B cell (primary cell): ENCODE results near the gene VPS13D. TPM values are rescaled to one million over a fixed set of nuclear protein-coding genes. Genes with fewer than 3 reads are reported as not detected.

Experiments
- ATAC-seq: fragments of 200-7000 bp; cut with Tn5 transposase; one replicate; pipeline ENCODE4 v1.10.0; 2021; ENCODE audit warnings: low read depth, mild to moderate bottlenecking, moderate number of reproducible peaks, moderate library complexity
- CTCF ChIA-PET: fragments of 350-600 bp; sonication (Branson Sonifier 250); formaldehyde crosslinking; loops from one replicate; lab custom pipeline; 2021; ENCODE audit warnings: antibody characterized with exemption, inconsistent platforms; lab: Charles Lee
- POLR2A ChIA-PET: fragments of 350-600 bp; sonication (Branson Sonifier 250); formaldehyde crosslinking; loops from one replicate; lab custom pipeline; 2021; ENCODE audit warnings: antibody characterized with exemption; lab: Charles Lee
- DNase-seq: peaks from one replicate; pipeline ENCODE4 v3.0.0; 2013
- H2AFZ ChIP-seq: 2 replicates; pipeline ENCODE4 v1.6.1; 2012; ENCODE audit warnings: mild to moderate bottlenecking, low read depth, low read length; ENCODE audit not compliant: insufficient read depth, poor library complexity, severe bottlenecking
- H3K27ac ChIP-seq, 2 donors: 1 replicate in 1 of 2; 2 replicates in 1 of 2; pipeline ENCODE4 v1.5.1; 2012 to 2013; ENCODE audit warnings: low read length in 2 of 2, mild to moderate bottlenecking in 2 of 2, moderate library complexity in 1 of 2
- H3K27me3 ChIP-seq, 4 experiments: fragments of 200-600 bp in 1 of 4; sonication (generic) in 1 of 4; replicated peaks in 1 of 4; 1 replicate in 2 of 4; 2 replicates in 2 of 4; pipeline versions ENCODE4 v1.6.1 to v1.7.0; 2013 to 2016; ENCODE audit warnings: low read length in 3 of 4, mild to moderate bottlenecking in 2 of 4, mixed read lengths in 1 of 4, moderate library complexity in 1 of 4; ENCODE audit not compliant: insufficient read depth in 4 of 4, control insufficient read depth in 3 of 4; ENCODE audit errors: control extremely low read depth in 1 of 4
- H3K36me3 ChIP-seq, 2 experiments: replicated peaks in 1 of 2; 1 replicate in 1 of 2; 2 replicates in 1 of 2; pipeline versions ENCODE4 v1.6.1 to v1.7.1; 2013; ENCODE audit warnings: low read length in 1 of 2; ENCODE audit not compliant: insufficient read depth in 2 of 2, control insufficient read depth in 1 of 2; ENCODE audit errors: control extremely low read depth in 1 of 2, extremely low read depth in 1 of 2
- H3K4me1 ChIP-seq, 2 donors: fragments of 200-600 bp in 1 of 2; sonication (generic) in 1 of 2; 1 replicate in 1 of 2; 2 replicates in 1 of 2; pipeline versions ENCODE4 v1.5.1 to v1.6.1; 2013 to 2017; ENCODE audit warnings: low read length in 2 of 2; ENCODE audit not compliant: control insufficient read depth in 2 of 2, insufficient read depth in 2 of 2
- H3K4me2 ChIP-seq: replicated peaks from 2 replicates; pipeline ENCODE3; 2012; ENCODE audit warnings: mild to moderate bottlenecking, low read depth, low read length; ENCODE audit not compliant: poor library complexity, severe bottlenecking
- H3K4me3 ChIP-seq, 5 experiments: fragments of 200-600 bp in 1 of 5; sonication (generic) in 1 of 5; 1 replicate in 3 of 5; 2 replicates in 2 of 5; pipeline versions ENCODE4 v1.5.1 to v1.7.0; 2011 to 2016; ENCODE audit warnings: low read length in 4 of 5, mild to moderate bottlenecking in 4 of 5, low read depth in 2 of 5, control low read depth in 1 of 5, moderate library complexity in 1 of 5; ENCODE audit not compliant: insufficient read depth in 1 of 5; ENCODE audit errors: control extremely low read depth in 1 of 5, extremely low read depth in 1 of 5
- H3K79me2 ChIP-seq: fragments of 200-600 bp; sonication (generic); one replicate; pipeline ENCODE4 v1.6.0; 2016; ENCODE audit warnings: low read length; ENCODE audit not compliant: control insufficient read depth, insufficient read depth
- H3K9ac ChIP-seq: fragments of 200-600 bp; sonication (generic); 2 replicates; pipeline ENCODE4 v1.6.1; 2017; ENCODE audit warnings: mild to moderate bottlenecking, low read length, moderate library complexity
- H3K9me3 ChIP-seq, 3 donors: one replicate each; pipeline versions ENCODE4 v1.6.1 to v1.7.1; 2013; ENCODE audit warnings: low read length in 2 of 3; ENCODE audit not compliant: control insufficient read depth in 2 of 3, insufficient read depth in 1 of 3; ENCODE audit errors: control extremely low read depth in 1 of 3
- H4K20me1 ChIP-seq: 2 replicates; pipeline ENCODE4 v1.6.0; 2012; ENCODE audit warnings: mild to moderate bottlenecking, low read length; ENCODE audit not compliant: insufficient read depth, control insufficient read depth, poor library complexity, severe bottlenecking
- H3K27ac Mint-ChIP-seq: one replicate; pipeline ENCODE4 v1.8.0; 2021; ENCODE audit warnings: mixed read lengths
- H3K27me3 Mint-ChIP-seq: one replicate; pipeline ENCODE4 v1.8.0; 2021; ENCODE audit warnings: mixed read lengths
- H3K4me1 Mint-ChIP-seq: one replicate; pipeline ENCODE4 v1.8.0; 2021; ENCODE audit warnings: mixed read lengths
- H3K4me3 Mint-ChIP-seq: one replicate; pipeline ENCODE4 v1.8.0; 2021; ENCODE audit warnings: mixed read lengths
- H3K9me3 Mint-ChIP-seq: one replicate; pipeline ENCODE4 v1.8.0; 2022; ENCODE audit warnings: mixed read lengths; ENCODE audit not compliant: insufficient read depth
- EZH2 ChIP-seq: IDR thresholded peaks from 2 replicates; pipeline ENCODE4 v1.6.1; 2012; ENCODE audit warnings: borderline replicate concordance, low read depth, mild to moderate bottlenecking, moderate library complexity, low read length; ENCODE audit not compliant: insufficient read depth, poor library complexity, severe bottlenecking
- WGBS: methylation state at CpG from one replicate; pipeline ENCODE4 v1.1.5; 2013; ENCODE audit warnings: missing lambda C conversion rate; ENCODE audit not compliant: insufficient coverage; 5-methylcytosine and 5-hydroxymethylcytosine counted together
- intact Hi-C: fragments of 100-400 bp; cut with micrococcal nuclease; formaldehyde crosslinking; loops from one replicate; pipeline ENCODE4 v1.10.0; 2022
- polyA plus RNA-seq: library from polyadenylated mRNA; depleted of rRNA; stranded (reverse); fragments of >200 nt; gene quantifications from 2 replicates; pipeline ENCODE4 v1.2.3, GENCODE V29; 2012
- total RNA-seq, 2 donors: library from RNA; stranded (reverse); fragments of 120-200 nt in 1 of 2; gene quantifications; 1 replicate in 1 of 2; 2 replicates in 1 of 2; pipeline versions ENCODE4 v1.2.3 to v1.2.4, GENCODE V29; 2013 to 2022
- TF ChIP-seq, protein P1 (sequence below): fragments of 200-600 bp; IDR thresholded peaks from one replicate; pipeline ENCODE4 v1.8.0; 2022; ENCODE audit warnings: antibody characterized with exemption, mild to moderate bottlenecking

VPS13D gene
- total and polyA plus RNA-seq, 2 donors (not counting 1 experiment from before 2014, with no cell fraction given) = 29.9 to 104 TPM

DNA sequence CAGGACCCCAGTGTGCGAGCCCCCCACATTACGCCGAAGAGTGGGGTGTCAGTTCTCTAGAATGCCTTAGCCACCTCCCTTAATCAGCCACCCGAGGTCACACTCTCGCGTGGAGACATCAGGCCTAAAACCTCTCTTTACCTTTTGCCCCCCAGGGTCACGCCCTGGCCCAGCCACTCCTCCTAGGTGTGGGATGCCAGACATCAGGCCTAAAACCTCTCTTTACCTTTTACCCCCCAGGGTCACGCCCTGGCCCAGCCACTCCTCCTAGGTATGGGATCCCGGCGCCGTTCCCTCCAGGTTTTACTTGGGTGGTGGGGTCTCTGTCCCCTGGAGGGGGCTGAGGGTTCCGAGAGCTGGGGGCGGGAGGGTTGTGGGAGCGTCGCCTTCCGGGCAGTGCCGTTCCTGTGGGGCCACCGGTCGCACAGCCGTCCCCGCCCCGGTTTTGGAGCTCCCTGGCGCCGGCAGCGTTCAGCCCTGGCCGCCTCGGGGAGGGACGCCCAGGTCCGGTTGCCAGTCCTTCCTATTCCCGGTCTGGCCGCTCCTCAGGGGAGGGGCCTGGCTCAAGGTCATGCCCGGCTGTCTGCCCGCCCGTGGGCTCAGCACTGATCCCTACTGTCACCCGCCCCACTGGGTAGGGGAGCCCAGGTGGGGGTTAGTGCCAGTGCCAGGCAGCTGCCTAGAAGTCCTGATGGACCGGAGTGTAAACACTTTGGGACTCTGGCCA, 882 bp downstream of the VPS13D start:
- POLR2A ChIA-PET = no interaction called here
- Mint-ChIP-seq H3K4me3 (peak overlapping the region; percentile 92), H3K9me3 (no peaks in the 10 kb centered on the region), H3K27ac (peak overlapping the region; percentile 71), H3K27me3 (peaks cover 3% of the 10 kb centered on the region), H3K4me1 (peaks cover 21% of the 10 kb centered on the region)
- Histone ChIP-seq H3K27me3 (no peaks in the 10 kb centered on the region), H3K36me3 (peaks cover 0 to 9% of the 10 kb centered on the region in 2 experiments), H2AFZ (peak overlapping the region; percentile 71), H3K4me3 (peak overlapping the region; percentile 73 to 98 (median 87)), H3K4me1 (peaks cover 12 to 13% of the 10 kb centered on the region in 2 donors), H4K20me1 (peaks cover 26% of the 10 kb centered on the region), H3K27ac (peak overlapping the region in 1 of 2 donors; percentile 85), H3K9me3 (peaks cover 0 to 4% (median 0%) of the 10 kb centered on the region in 3 donors), H3K79me2 (peaks cover 49% of the 10 kb centered on the region), H3K9ac (peak overlapping the region; percentile 86), H3K4me2 (peak overlapping the region; percentile 85)
- ATAC-seq = no peak
- no peak for TF ChIP-seq EZH2
- TF ChIP-seq, protein P1, sequence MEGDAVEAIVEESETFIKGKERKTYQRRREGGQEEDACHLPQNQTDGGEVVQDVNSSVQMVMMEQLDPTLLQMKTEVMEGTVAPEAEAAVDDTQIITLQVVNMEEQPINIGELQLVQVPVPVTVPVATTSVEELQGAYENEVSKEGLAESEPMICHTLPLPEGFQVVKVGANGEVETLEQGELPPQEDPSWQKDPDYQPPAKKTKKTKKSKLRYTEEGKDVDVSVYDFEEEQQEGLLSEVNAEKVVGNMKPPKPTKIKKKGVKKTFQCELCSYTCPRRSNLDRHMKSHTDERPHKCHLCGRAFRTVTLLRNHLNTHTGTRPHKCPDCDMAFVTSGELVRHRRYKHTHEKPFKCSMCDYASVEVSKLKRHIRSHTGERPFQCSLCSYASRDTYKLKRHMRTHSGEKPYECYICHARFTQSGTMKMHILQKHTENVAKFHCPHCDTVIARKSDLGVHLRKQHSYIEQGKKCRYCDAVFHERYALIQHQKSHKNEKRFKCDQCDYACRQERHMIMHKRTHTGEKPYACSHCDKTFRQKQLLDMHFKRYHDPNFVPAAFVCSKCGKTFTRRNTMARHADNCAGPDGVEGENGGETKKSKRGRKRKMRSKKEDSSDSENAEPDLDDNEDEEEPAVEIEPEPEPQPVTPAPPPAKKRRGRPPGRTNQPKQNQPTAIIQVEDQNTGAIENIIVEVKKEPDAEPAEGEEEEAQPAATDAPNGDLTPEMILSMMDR = no peak
- CTCF ChIA-PET = interaction anchor here (0.9 to 1.5 kb wide), 4 partner anchors 8 to 110 kb away, joined by 3 to 5 read pairs (median 4); no protein-coding TSS in a partner anchor
- peak; percentile 46 for DNase-seq
- intact Hi-C loops = loop anchor here (1.0 kb wide), 1 partner anchor 21 kb away; no protein-coding TSS in a partner anchor
- WGBS = 4% methylated on average over 35 of the region's 36 CpGs

DNA sequence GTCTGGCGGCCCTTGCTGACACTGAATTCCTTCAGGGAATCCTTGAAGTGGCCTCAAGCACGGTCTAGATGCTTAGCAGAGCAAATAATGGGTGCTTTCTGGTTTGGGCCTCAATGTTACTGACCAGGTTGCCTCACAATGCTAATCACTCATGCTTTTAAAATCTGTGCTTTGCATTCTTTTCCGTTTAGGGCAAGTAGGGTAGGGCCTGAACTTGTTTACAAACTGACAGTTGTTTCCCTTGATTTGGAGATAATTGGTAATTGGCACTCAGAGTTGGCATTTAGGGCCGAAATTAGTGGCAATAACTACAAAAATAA, 1.4 kb downstream of the VPS13D start:
- ChIA-PET POLR2A (no interaction called here), CTCF (interaction anchor here (0.9 to 1.5 kb wide), 2 partner anchors 107 to 110 kb away, joined by 4 to 5 read pairs; no protein-coding TSS in a partner anchor)
- peaks cover 3% of the 10 kb centered on the region for H3K27me3 Mint-ChIP-seq
- 81% methylated on average over 2 of the region's 4 CpGs for WGBS
- Histone ChIP-seq H3K4me1 (peaks cover 12 to 13% of the 10 kb centered on the region in 2 donors), H3K4me3 (peak overlapping the region in 4 of 5 experiments; percentile 74 to 98 (median 90)), H3K79me2 (peaks cover 55% of the 10 kb centered on the region), H2AFZ (peak overlapping the region; percentile 71), H3K9me3 (peaks cover 0 to 4% (median 0%) of the 10 kb centered on the region in 3 donors), H3K27me3 (no peaks in the 10 kb centered on the region), H3K9ac (peak overlapping the region; percentile 86), H4K20me1 (peaks cover 28% of the 10 kb centered on the region), H3K36me3 (peaks cover 0 to 14% of the 10 kb centered on the region in 2 experiments), H3K4me2 (peak overlapping the region; percentile 85), H3K27ac (peak overlapping the region in 1 of 2 donors; percentile 85)
- no peak for DNase-seq
- peak overlapping the region; percentile 41 for H3K27ac Mint-ChIP-seq
- peak overlapping the region; percentile 92 for H3K4me3 Mint-ChIP-seq
- no peak for ATAC-seq
- peaks cover 21% of the 10 kb centered on the region for H3K4me1 Mint-ChIP-seq
- no peak for TF ChIP-seq EZH2
- TF ChIP-seq, protein P1 = no peak
- intact Hi-C loops = no loop called here
- no peaks in the 10 kb centered on the region for H3K9me3 Mint-ChIP-seq
